ENCODE data around the gene PAQR7.

The PAQR7 gene

DNA sequence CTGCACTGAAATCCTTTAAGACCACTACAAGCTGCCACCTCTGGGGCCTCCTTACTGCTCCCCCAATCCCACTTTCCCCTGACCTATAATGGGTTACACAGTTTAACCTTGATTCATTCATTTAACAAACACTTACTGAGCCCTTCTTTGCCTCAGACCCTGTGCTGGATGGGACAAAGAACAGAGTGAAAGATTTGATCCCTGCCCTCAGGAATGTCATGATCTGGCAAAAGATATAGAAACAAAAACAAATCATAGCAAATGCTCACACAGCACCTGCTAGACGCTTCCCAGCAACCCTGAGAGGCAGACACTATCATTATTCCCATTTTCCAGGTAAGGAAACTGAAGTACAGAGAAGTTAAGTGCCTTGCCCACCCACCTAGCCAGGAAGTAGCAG is 9.2 kb downstream of the PAQR7 start:
- no peaks in the 10 kb centered on the region for H3K27me3 ChIP-seq (replicated peaks; ENCODE audit: control insufficient read depth, insufficient read depth, low read length, poor library complexity, severe bottlenecking)
- no peak overlapping the region for H3K4me3 ChIP-seq (ENCODE audit: insufficient read depth, low read depth, low read length, poor library complexity, severe bottlenecking)
- no peak for DNase-seq
- no peaks in the 10 kb centered on the region for H3K36me3 ChIP-seq (ENCODE audit: control insufficient read depth, insufficient read depth, low read length)
- no peaks in the 10 kb centered on the region for H3K9me3 ChIP-seq (ENCODE audit: control insufficient read depth, low read length)
- no peak overlapping the region for H3K27ac ChIP-seq (ENCODE audit: insufficient read depth, low read length, poor library complexity, severe bottlenecking)
- no peaks in the 10 kb centered on the region for H3K4me1 ChIP-seq (ENCODE audit: control insufficient read depth, insufficient read depth, low read length, poor library complexity, severe bottlenecking)

DNA sequence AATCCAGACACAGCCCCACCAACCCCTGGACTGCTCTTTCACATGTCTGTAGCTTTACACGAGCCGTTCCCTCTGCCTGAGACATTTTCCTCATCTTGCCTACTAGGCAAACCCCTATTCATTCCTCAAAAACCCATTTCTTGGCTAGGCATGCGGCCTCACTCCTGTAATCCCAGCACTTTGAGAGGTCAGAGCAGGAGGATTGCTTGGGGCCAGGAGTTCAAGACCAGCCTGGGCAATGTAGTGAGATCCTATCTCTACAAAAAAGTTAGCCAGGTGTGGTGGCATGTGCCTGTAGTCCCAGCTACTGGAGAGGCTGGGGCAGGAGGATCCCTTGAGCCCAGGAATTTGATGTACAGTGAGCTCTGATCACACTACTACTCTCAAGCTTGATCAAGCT is 11.1 kb downstream of the PAQR7 start:
- Histone ChIP-seq H3K27me3 (replicated peaks; ENCODE audit: control insufficient read depth, insufficient read depth, low read length, poor library complexity, severe bottlenecking) (no peaks in the 10 kb centered on the region), H3K27ac (ENCODE audit: insufficient read depth, low read length, poor library complexity, severe bottlenecking) (no peak overlapping the region)

DNA sequence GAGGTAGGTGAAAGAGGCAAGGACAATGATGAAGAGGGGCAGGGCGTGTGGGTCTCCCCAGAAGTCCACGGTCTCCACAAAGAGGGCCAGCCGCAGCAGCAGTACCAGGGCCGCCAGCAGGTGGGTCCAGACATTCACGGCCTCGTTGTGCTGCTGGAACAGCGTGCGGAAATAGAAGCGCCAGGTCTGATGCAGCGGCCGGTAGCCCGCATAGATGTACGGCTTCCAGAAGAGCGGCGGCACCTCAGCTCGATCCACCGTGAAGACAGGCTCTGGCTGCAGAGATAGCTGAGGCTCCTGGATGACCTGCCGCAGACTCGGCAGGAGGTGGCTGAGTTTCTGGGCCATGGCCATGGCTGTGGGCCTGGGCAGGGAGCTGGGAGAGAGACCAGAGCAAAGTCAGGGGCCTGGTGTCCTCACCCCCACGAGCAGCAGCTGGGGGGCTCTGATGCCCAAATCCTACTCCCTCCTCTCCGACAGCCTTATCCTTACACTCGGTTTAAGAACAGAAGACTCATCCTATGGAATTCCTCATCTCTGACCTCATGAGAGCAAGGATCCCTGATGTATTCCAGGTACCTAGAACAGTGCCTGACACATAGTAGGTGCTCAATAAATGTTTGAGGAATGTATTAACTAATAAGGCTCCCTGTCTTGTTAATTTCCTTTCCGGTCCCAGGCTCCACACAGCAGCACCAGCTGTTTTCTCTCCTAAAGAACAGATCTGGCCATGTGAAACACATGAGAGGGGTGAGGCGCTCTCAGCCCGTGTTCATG is 11.8 kb downstream of the PAQR7 start:
- Histone ChIP-seq H3K27ac (ENCODE audit: insufficient read depth, low read length, poor library complexity, severe bottlenecking) (no peak overlapping the region), H3K4me1 (ENCODE audit: control insufficient read depth, insufficient read depth, low read length, poor library complexity, severe bottlenecking) (peaks cover 5% of the 10 kb centered on the region), H3K27me3 (replicated peaks; ENCODE audit: control insufficient read depth, insufficient read depth, low read length, poor library complexity, severe bottlenecking) (no peaks in the 10 kb centered on the region), H3K4me3 (ENCODE audit: insufficient read depth, low read depth, low read length, poor library complexity, severe bottlenecking) (no peak overlapping the region), H3K36me3 (ENCODE audit: control insufficient read depth, insufficient read depth, low read length) (no peaks in the 10 kb centered on the region), H3K9me3 (ENCODE audit: control insufficient read depth, low read length) (no peaks in the 10 kb centered on the region)
- no peak for DNase-seq

More for the DNA sequence above, 11.1 kb downstream of the PAQR7 start:
- H3K36me3 ChIP-seq (ENCODE audit: control insufficient read depth, insufficient read depth, low read length) = no peaks in the 10 kb centered on the region
- H3K9me3 ChIP-seq (ENCODE audit: control insufficient read depth, low read length) = no peaks in the 10 kb centered on the region
- H3K4me1 ChIP-seq (ENCODE audit: control insufficient read depth, insufficient read depth, low read length, poor library complexity, severe bottlenecking) = no peaks in the 10 kb centered on the region
- no peak overlapping the region for H3K4me3 ChIP-seq (ENCODE audit: insufficient read depth, low read depth, low read length, poor library complexity, severe bottlenecking)
- no peak for DNase-seq

DNA sequence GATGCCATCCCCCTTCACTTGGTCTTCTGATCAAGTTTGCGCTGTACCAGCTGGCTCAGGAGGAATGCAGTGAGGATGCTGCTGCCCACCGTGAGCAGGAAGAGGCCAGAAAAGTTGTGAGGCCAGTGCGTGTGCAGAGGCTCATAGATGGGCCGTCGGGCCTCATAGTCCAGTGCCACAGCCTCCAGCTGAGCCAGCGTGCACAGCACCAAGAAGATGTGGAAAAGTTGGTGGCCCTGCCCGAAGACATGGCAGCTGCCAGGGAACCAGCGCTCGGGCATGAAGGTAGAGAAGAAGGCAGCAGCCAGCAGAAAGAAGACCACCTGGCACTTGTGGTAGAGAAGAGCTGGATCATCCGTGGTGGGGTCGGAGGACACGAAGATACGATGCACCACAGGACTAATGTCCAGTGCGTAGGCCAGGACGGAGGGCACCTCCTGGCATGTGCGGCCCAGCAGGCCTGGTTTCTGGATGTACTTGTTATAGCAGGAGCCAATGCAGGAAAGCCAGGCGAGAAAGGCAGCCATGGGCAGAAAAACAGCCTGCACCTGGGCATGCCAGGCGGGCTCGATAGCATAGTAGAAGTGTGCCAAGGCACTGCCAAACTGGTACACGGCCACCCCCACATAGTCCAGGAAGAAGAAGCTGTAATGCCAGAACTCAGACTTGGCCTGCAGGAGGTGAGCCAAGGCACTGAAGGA is 12.6 kb downstream of the PAQR7 start:
- no peak for DNase-seq
- H3K36me3 ChIP-seq (ENCODE audit: control insufficient read depth, insufficient read depth, low read length) = no peaks in the 10 kb centered on the region
- H3K4me1 ChIP-seq (ENCODE audit: control insufficient read depth, insufficient read depth, low read length, poor library complexity, severe bottlenecking) = peaks cover 7% of the 10 kb centered on the region
- no peaks in the 10 kb centered on the region for H3K27me3 ChIP-seq (replicated peaks; ENCODE audit: control insufficient read depth, insufficient read depth, low read length, poor library complexity, severe bottlenecking)
- no peak overlapping the region for H3K27ac ChIP-seq (ENCODE audit: insufficient read depth, low read length, poor library complexity, severe bottlenecking)
- H3K9me3 ChIP-seq (ENCODE audit: control insufficient read depth, low read length) = no peaks in the 10 kb centered on the region
- H3K4me3 ChIP-seq (ENCODE audit: insufficient read depth, low read depth, low read length, poor library complexity, severe bottlenecking) = no peak overlapping the region

GRCh38 chr1:25861316-25862286 is 13.9 kb downstream of the PAQR7 start:
- H3K27me3 ChIP-seq (replicated peaks; ENCODE audit: control insufficient read depth, insufficient read depth, low read length, poor library complexity, severe bottlenecking) = no peaks in the 10 kb centered on the region
- peaks cover 7% of the 10 kb centered on the region for H3K4me1 ChIP-seq (ENCODE audit: control insufficient read depth, insufficient read depth, low read length, poor library complexity, severe bottlenecking)
- H3K36me3 ChIP-seq (ENCODE audit: control insufficient read depth, insufficient read depth, low read length) = no peaks in the 10 kb centered on the region
- no peak for DNase-seq
- H3K27ac ChIP-seq (ENCODE audit: insufficient read depth, low read length, poor library complexity, severe bottlenecking) = no peak overlapping the region
- no peaks in the 10 kb centered on the region for H3K9me3 ChIP-seq (ENCODE audit: control insufficient read depth, low read length)
- no peak overlapping the region for H3K4me3 ChIP-seq (ENCODE audit: insufficient read depth, low read depth, low read length, poor library complexity, severe bottlenecking)

GRCh38 chr1:25858906-25859789 is 16.4 kb downstream of the PAQR7 start, which contains the start of gene AUNIP:
Gene AUNIP, minus strand, starts transcription at chr1:25859457. Its CDS starts 100 bp downstream, at chr1:25859357.
- Histone ChIP-seq H3K9me3 (ENCODE audit: control insufficient read depth, low read length) (no peaks in the 10 kb centered on the region), H3K4me1 (ENCODE audit: control insufficient read depth, insufficient read depth, low read length, poor library complexity, severe bottlenecking) (peaks cover 7% of the 10 kb centered on the region), H3K4me3 (ENCODE audit: insufficient read depth, low read depth, low read length, poor library complexity, severe bottlenecking) (peak within 1 kb of the TSS; percentile 55), H3K27ac (ENCODE audit: insufficient read depth, low read length, poor library complexity, severe bottlenecking) (peak within 1 kb of the TSS; percentile 68), H3K27me3 (replicated peaks; ENCODE audit: control insufficient read depth, insufficient read depth, low read length, poor library complexity, severe bottlenecking) (no peaks in the 10 kb centered on the region), H3K36me3 (ENCODE audit: control insufficient read depth, insufficient read depth, low read length) (no peaks in the 10 kb centered on the region)
- peak; percentile 77 to 81 (median 77) for DNase-seq

GRCh38 chr1:25858494-25858893 is 17.0 kb downstream of the PAQR7 start:
- peaks cover 7% of the 10 kb centered on the region for H3K4me1 ChIP-seq (ENCODE audit: control insufficient read depth, insufficient read depth, low read length, poor library complexity, severe bottlenecking)
- no peaks in the 10 kb centered on the region for H3K9me3 ChIP-seq (ENCODE audit: control insufficient read depth, low read length)
- DNase-seq = no peak
- no peak overlapping the region for H3K27ac ChIP-seq (ENCODE audit: insufficient read depth, low read length, poor library complexity, severe bottlenecking)
- no peaks in the 10 kb centered on the region for H3K27me3 ChIP-seq (replicated peaks; ENCODE audit: control insufficient read depth, insufficient read depth, low read length, poor library complexity, severe bottlenecking)
- H3K4me3 ChIP-seq (ENCODE audit: insufficient read depth, low read depth, low read length, poor library complexity, severe bottlenecking) = peak overlapping the region; percentile 55
- H3K36me3 ChIP-seq (ENCODE audit: control insufficient read depth, insufficient read depth, low read length) = no peaks in the 10 kb centered on the region

GRCh38 chr1:25856856-25857255 is 18.7 kb downstream of the PAQR7 start:
- DNase-seq = no peak

DNA sequence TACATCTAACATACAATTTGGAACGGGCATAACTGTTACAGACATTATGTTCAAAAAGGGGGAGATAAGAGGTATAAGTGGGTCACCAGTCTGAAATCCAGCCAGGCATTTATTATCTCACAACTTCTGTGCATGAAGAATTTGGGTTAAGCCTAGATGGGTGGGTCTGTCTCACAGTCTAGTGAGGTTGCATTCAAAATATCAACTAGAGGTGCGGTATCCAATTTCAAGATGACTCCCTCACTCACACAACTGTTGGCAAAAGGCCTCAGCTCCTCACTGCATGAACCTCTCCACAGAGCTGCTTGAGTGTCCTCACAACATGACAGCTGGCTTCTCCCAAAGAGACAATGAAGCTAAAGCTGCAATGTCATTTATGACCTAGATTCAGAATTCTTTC is 21.0 kb downstream of the PAQR7 start:
- no peak for DNase-seq
- Histone ChIP-seq H3K27me3 (replicated peaks; ENCODE audit: control insufficient read depth, insufficient read depth, low read length, poor library complexity, severe bottlenecking) (no peaks in the 10 kb centered on the region), H3K27ac (ENCODE audit: insufficient read depth, low read length, poor library complexity, severe bottlenecking) (no peak overlapping the region), H3K36me3 (ENCODE audit: control insufficient read depth, insufficient read depth, low read length) (no peaks in the 10 kb centered on the region), H3K9me3 (ENCODE audit: control insufficient read depth, low read length) (no peaks in the 10 kb centered on the region), H3K4me3 (ENCODE audit: insufficient read depth, low read depth, low read length, poor library complexity, severe bottlenecking) (no peak overlapping the region), H3K4me1 (ENCODE audit: control insufficient read depth, insufficient read depth, low read length, poor library complexity, severe bottlenecking) (peaks cover 7% of the 10 kb centered on the region)

More at GRCh38 chr1:25856856-25857255, 18.7 kb downstream of the PAQR7 start:
- Histone ChIP-seq H3K9me3 (ENCODE audit: control insufficient read depth, low read length) (no peaks in the 10 kb centered on the region), H3K36me3 (ENCODE audit: control insufficient read depth, insufficient read depth, low read length) (no peaks in the 10 kb centered on the region), H3K27ac (ENCODE audit: insufficient read depth, low read length, poor library complexity, severe bottlenecking) (no peak overlapping the region), H3K4me1 (ENCODE audit: control insufficient read depth, insufficient read depth, low read length, poor library complexity, severe bottlenecking) (peaks cover 7% of the 10 kb centered on the region), H3K4me3 (ENCODE audit: insufficient read depth, low read depth, low read length, poor library complexity, severe bottlenecking) (no peak overlapping the region), H3K27me3 (replicated peaks; ENCODE audit: control insufficient read depth, insufficient read depth, low read length, poor library complexity, severe bottlenecking) (no peaks in the 10 kb centered on the region)

Data from effector memory CD4-positive, alpha-beta T cell (primary cell).